ENCODE data around the gene SRMS. TPM values are rescaled to one million over a fixed set of nuclear protein-coding genes. Genes with fewer than 3 reads are reported as not detected.

Gene SRMS
- total RNA-seq, 1 donor from 2014 or later, result not detected

- no peak for DNase-seq (ENCODE audit: low read depth, low spot score)
These were observed 55.0 kb downstream of the SRMS start for GRCh38 chr20:63492518-63492917.

DNA sequence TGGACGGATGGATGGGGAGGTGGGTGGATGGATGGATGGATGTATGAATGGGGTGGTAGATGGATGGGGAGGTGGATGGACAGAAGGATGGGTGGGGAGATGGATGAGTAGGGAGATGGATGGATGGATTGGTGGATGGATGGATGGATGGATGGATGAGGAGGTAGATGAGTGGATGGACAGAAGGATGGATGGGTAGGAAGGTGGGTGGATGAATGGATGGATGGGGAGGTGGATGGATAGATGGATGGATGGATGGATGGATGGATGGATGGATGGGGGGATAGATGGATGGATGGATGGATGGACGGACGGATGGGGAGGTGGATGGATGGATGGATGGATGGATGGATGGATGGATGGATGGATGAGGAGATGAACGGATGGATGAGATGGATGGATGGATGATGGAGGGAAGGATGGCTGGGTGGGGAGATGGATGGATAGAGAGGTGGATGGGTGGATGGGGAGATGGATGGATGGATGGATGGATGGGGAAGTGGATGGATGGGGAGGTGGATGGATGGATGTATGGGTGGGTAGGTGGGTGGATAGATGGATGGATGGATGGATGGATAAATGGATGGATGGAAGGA is 55.8 kb downstream of the SRMS start:
- DNase-seq (ENCODE audit: low read depth, low spot score), result no peak

DNA sequence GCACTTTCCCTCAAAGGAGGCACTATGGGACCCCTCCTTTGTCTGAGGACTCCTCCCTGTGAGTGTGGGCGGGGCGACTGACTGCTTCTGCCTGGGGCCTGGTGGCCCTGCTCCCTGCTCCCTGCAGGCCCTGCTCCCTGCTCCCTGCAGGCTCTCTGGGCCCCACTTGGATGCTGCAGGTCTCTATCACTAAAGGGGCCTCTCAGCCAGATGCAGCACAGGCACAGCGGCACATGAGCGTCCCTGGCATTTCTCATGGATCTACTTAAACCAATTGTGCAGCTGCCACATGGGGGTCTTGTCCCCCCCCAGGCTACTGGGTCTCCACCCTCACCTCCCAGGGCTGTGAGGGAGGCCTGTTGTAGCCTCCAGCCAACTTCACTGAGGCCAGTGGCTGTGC is 56.5 kb downstream of the SRMS start:
- no peak for DNase-seq (ENCODE audit: low read depth, low spot score)

Other genes with a start within 250 kb of the SRMS start
- gene CHRNA4, start 186.4 kb downstream of the SRMS start, total RNA-seq, result not detected in 2 replicates
- not detected in 2 replicates for gene KCNQ2, start 75.1 kb downstream of the SRMS start, total RNA-seq
- gene EEF1A2, start 48.7 kb downstream of the SRMS start, total RNA-seq, result 0.32 and 0.99 TPM in 2 replicates
- gene PPDPF, start 27.0 kb downstream of the SRMS start, total RNA-seq, result 21.4 and 23.1 TPM in 2 replicates
- 0.07 and 0.13 TPM in 2 replicates for gene PTK6, start 10.4 kb downstream of the SRMS start, total RNA-seq
- gene FNDC11, start 6.4 kb upstream of the SRMS start, total RNA-seq, result 1.1 and 1.9 TPM in 2 replicates
- gene HELZ2, start 26.5 kb upstream of the SRMS start, total RNA-seq, result 47.2 and 47.4 TPM in 2 replicates
- gene GMEB2, start 79.4 kb upstream of the SRMS start, total RNA-seq, result 10.0 and 10.5 TPM in 2 replicates
- gene STMN3, start 105.7 kb upstream of the SRMS start, total RNA-seq, result 3.1 and 7.2 TPM in 2 replicates
- gene RTEL1, start 110.6 kb upstream of the SRMS start, total RNA-seq, result 16.8 and 21.4 TPM in 2 replicates
- 37.0 and 118 TPM in 2 replicates for gene TNFRSF6B, start 148.9 kb upstream of the SRMS start, total RNA-seq
- gene ARFRP1, start 160.2 kb upstream of the SRMS start, total RNA-seq, result 37.7 and 49.0 TPM in 2 replicates
- gene ZGPAT, start 160.3 kb upstream of the SRMS start, total RNA-seq, result 21.2 and 30.6 TPM in 2 replicates
- 1.6 and 2.8 TPM in 2 replicates for gene LIME1, start 188.9 kb upstream of the SRMS start, total RNA-seq
- gene SLC2A4RG, start 192.0 kb upstream of the SRMS start, total RNA-seq, result 14.1 and 14.5 TPM in 2 replicates

Data from pulmonary artery endothelial cell (primary cell).